ENCODE data around the gene OR2AG1. TPM values are rescaled to one million over a fixed set of nuclear protein-coding genes. Genes with fewer than 3 reads are reported as not detected.
"Not testable (repeated sequence)": the region's sequence is repeated elsewhere in the genome, so short reads cannot be mapped to it uniquely, and the experiment has no call there.

OR2AG1 gene
- total and polyA plus RNA-seq, 2 donors from 2014 or later: not detected

DNA sequence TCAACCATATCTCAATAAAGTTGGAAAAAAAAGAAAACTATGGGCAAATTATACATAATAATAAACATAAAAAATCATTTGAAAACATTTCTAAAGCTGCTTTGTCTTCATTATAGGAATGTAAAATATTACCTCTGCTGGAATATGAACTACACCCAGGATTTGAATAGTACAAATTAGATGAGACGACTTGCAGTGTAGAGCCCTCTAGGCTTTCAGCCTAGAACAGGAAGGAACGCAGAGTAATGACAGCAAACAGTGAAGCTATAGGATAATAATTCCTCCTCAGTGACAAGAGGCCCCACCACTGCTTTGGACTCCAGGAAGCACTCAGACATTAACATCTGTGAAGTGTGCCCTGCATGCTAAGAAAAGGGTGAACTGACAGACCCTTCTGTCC lies 7.7 kb downstream of the OR2AG1 start:
- H3K27me3 ChIP-seq (ENCODE audit: control insufficient read depth, insufficient read depth, low read length): no peaks in the 10 kb centered on the region
- FAIRE-seq: no peak
- DNase-seq: no peak
- TF ChIP-seq CTCF (IDR thresholded peaks at IDR 0.05; ENCODE audit: borderline replicate concordance, extremely low read depth, insufficient read depth): no peak
- H3K27ac ChIP-seq (ENCODE audit: low read depth in 2 of 2, low read length in 2 of 2): no peak overlapping the region
- no peak overlapping the region for H3K9ac ChIP-seq (ENCODE audit: low read length in 3 of 3)
- no peaks in the 10 kb centered on the region for H3K36me3 ChIP-seq (ENCODE audit: control insufficient read depth in 2 of 3, insufficient read depth in 3 of 3, low read length in 3 of 3)
- no peaks in the 10 kb centered on the region for H3K4me1 ChIP-seq (ENCODE audit: control insufficient read depth in 2 of 3, insufficient read depth in 2 of 3, low read depth in 1 of 3, low read length in 3 of 3)
- no peak overlapping the region for H3K4me3 ChIP-seq (ENCODE audit: low read length in 3 of 3)
- intact Hi-C loops (cut with DNase I): no loop called here
- no peaks in the 10 kb centered on the region for H3K9me3 ChIP-seq (ENCODE audit: control insufficient read depth in 2 of 3, insufficient read depth in 1 of 3, low read length in 3 of 3)

GRCh38 chr11:6794639-6795038 lies 11.8 kb downstream of the OR2AG1 start:
- Histone ChIP-seq H3K27me3 (ENCODE audit: control insufficient read depth, insufficient read depth, low read length) (no peaks in the 10 kb centered on the region), H3K9ac (ENCODE audit: low read length in 3 of 3) (no peak overlapping the region), H3K9me3 (ENCODE audit: control insufficient read depth in 2 of 3, insufficient read depth in 1 of 3, low read length in 3 of 3) (no peaks in the 10 kb centered on the region), H3K4me1 (ENCODE audit: control insufficient read depth in 2 of 3, insufficient read depth in 2 of 3, low read depth in 1 of 3, low read length in 3 of 3) (no peaks in the 10 kb centered on the region), H3K27ac (ENCODE audit: low read depth in 2 of 2, low read length in 2 of 2) (no peak overlapping the region), H3K4me3 (ENCODE audit: low read length in 3 of 3) (no peak overlapping the region), H3K36me3 (ENCODE audit: control insufficient read depth in 2 of 3, insufficient read depth in 3 of 3, low read length in 3 of 3) (no peaks in the 10 kb centered on the region)
- DNase-seq (no peak), FAIRE-seq (no peak)
- TF ChIP-seq CTCF (IDR thresholded peaks at IDR 0.05; ENCODE audit: borderline replicate concordance, extremely low read depth, insufficient read depth): no peak
- intact Hi-C loops (cut with DNase I): no loop called here

GRCh38 chr11:6799402-6799801 lies 16.6 kb downstream of the OR2AG1 start, which contains the start of gene OR6A2:
Gene OR6A2, minus strand, starts transcription at chr11:6799689. Its CDS starts 3,981 bp downstream, at chr11:6795708.
- no peaks in the 10 kb centered on the region for H3K36me3 ChIP-seq (ENCODE audit: control insufficient read depth in 2 of 3, insufficient read depth in 3 of 3, low read length in 3 of 3)
- no peak for TF ChIP-seq CTCF (IDR thresholded peaks at IDR 0.05; ENCODE audit: borderline replicate concordance, extremely low read depth, insufficient read depth)
- H3K27ac ChIP-seq (ENCODE audit: low read depth in 2 of 2, low read length in 2 of 2): no peak within 1 kb of the TSS
- no peaks in the 10 kb centered on the region for H3K27me3 ChIP-seq (ENCODE audit: control insufficient read depth, insufficient read depth, low read length)
- no peak within 1 kb of the TSS for H3K4me3 ChIP-seq (ENCODE audit: low read length in 3 of 3)
- H3K9me3 ChIP-seq (ENCODE audit: control insufficient read depth in 2 of 3, insufficient read depth in 1 of 3, low read length in 3 of 3): peaks cover 0 to 2% (median 0%) of the 10 kb centered on the region in 3 donors
- DNase-seq (no peak), FAIRE-seq (no peak)
- H3K9ac ChIP-seq (ENCODE audit: low read length in 3 of 3): no peak within 1 kb of the TSS
- intact Hi-C loops (cut with DNase I): no loop called here
- no peaks in the 10 kb centered on the region for H3K4me1 ChIP-seq (ENCODE audit: control insufficient read depth in 2 of 3, insufficient read depth in 2 of 3, low read depth in 1 of 3, low read length in 3 of 3)

- H3K4me1 ChIP-seq (ENCODE audit: control insufficient read depth in 2 of 3, insufficient read depth in 2 of 3, low read depth in 1 of 3, low read length in 3 of 3); H3K36me3 ChIP-seq (ENCODE audit: control insufficient read depth in 2 of 3, insufficient read depth in 3 of 3, low read length in 3 of 3); H3K9ac ChIP-seq (ENCODE audit: low read length in 3 of 3); DNase-seq; intact Hi-C loops (cut with DNase I); FAIRE-seq; H3K9me3 ChIP-seq (ENCODE audit: control insufficient read depth in 2 of 3, insufficient read depth in 1 of 3, low read length in 3 of 3); H3K4me3 ChIP-seq (ENCODE audit: low read length in 3 of 3); H3K27ac ChIP-seq (ENCODE audit: low read depth in 2 of 2, low read length in 2 of 2); H3K27me3 ChIP-seq (ENCODE audit: control insufficient read depth, insufficient read depth, low read length): not testable (repeated sequence)
Observed at GRCh38 chr11:6801075-6801474, 18.3 kb downstream of the OR2AG1 start.

Data from kidney (tissue), 14 donors.